ENCODE measurements around the gene EPGN.

The EPGN gene, protein sequence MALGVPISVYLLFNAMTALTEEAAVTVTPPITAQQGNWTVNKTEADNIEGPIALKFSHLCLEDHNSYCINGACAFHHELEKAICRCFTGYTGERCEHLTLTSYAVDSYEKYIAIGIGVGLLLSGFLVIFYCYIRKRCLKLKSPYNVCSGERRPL

DNA sequence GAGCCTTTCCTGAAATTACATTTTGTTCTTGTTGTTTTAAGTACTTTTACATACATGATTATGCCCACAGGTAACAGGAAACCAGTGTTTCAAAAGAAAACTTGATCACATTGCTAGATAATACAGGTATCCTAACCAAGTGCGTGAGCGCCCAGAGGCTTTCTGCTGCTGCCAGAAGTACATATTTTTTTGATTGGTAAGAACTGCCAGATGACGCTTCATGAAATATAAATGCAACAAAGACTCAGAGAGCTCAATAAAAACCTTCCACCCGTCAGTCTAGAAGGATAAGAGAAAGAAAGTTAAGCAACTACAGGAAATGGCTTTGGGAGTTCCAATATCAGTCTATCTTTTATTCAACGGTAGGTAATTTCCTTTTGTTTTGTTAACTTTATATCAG lies at the start of gene EPGN:
Gene EPGN, plus strand, starts transcription at position 256 of the 400 bp plus-strand sequence. Its CDS starts 64 bp downstream, at position 320.
- no peak for DNase-seq

DNA sequence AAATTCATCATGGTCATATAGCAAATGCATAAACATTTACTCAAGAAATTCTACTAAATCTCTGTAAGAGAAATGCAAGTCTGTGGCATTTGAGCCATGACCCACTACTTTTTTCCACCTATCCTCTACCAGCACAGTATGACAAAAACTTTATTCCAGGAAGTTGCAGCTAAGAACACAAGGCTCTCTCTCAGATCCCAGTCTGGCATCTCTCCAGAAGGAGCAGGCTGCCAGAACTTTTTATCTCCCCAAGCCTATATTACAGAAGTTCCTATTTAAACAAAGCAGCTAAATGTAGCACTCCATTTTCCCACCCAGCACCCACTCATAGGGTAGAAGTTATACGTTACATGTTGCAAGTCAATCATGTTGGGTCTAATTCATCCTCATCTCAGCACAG lies 49.3 kb upstream of the EPGN start:
- DNase-seq: no peak

DNA sequence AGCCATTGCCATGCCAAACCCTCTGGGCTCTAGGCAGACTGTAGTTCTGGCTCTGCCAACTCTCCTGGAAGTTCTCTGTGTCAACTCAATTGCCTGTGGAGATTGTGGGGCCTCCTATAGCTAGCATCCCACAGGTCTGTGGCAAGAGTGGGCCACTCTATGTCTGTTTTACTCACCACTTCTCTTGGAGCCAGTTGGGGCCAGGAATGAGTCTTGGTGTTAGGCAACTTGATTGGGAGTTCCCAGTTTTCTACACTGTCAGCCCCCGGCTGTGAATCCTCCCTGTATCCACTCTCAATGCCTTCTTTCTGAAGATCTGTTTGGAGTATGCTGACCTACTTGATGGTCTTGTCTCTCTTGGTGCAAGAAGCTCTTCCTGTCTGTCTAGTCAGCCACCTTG lies 48.2 kb upstream of the EPGN start:
- DNase-seq: no peak

DNA sequence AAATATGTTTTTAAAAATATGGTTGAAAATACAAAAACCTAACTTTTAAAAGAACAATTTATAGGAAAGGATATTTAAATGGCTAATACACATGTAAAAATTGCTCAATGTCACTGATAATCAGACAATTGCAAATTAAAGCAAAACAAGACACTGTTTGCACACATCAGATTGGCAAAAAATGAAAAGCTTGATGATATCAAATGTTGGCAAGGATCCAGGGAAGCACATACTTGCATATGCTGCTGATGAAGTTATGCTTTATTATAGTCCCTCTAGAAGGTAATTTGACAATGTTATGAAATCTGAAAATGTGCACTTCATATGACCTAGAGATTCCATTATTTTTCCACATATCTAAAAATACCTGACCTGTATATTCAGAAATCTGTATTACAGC lies 45.7 kb upstream of the EPGN start:
- DNase-seq: peak; percentile 46

DNA sequence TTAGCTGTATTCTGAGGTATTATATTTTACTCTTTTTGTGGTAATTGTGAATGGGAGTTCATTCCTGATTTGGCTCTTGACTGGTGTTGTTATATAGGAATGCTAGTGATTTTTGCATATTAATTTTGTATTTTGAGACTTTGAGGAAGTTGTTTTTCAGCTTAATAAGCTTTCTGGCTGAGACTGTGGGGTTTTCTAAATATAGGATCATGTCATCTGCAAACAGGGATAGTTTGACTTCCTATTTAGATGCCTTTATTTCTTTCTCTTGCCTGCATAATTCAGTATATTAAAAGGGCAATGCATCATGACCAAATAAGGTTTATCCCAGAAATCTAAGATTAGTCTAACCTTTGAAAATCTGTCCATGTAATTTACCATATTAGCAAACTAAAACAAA lies 44.7 kb upstream of the EPGN start:
- no peak for DNase-seq

DNA sequence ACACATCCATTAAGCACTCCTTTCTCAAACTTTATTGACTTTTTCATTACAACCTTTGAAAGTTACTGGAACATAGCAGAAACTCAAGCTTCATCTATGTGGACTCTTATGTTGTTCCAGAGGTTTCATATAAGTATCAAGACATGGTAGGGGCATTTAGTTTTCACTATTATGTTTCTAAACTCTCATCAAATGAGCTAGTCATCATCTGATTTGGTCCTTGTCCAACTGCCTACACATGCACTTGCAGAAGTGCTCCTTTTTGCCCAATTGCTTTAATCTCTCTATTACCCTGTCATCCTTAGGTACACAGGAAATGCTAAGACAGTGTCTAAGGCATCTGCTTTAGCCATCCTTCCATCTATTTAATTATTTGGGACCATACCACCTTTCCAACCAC lies 42.2 kb upstream of the EPGN start:
- DNase-seq: no peak

DNA sequence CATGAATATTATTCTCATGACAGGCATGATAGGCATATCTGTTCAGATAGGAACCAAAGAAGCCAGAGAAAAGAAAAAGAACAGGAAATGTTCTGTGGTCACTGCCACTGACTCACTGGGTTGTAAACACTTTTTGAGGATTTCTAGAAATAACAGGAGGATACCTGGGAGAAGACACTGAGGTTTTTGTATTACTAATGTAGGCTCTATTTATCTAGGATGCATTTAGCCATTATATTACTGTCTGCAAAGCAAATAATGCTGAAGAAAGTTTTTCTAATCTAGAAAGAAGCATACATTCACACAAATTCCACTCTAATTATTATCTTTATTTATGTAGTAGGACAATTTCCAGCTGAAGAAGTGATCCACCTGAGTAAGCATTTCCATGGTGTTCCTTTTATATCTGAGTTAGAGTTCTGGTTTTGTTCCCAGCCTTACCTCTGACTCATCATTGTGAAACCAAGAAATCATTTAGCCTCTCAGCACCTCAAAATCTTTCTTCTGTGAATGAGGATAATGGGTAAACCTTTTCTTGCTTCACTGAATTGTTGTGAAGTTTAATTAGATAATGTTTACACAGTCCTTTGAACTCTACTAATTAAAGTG lies 40.2 kb upstream of the EPGN start:
- DNase-seq: peak; percentile 29

DNA sequence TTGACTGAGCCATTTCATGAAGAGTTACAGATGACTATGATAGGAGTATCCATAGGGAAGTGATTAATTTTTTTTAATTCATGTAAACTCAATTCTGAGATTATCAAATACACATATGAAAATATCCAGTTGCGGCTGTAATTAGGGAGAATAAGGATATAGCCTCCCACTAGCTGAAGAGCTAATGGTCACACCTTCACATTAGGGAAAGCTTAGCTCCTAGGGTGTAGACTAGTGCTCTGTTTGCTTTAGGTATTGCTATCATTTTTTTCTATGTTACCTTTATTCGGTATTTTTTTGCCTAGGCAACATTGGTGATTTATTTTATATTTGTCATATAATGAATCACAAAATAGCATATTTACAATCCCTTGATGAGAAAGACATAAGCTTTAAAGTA lies 39.6 kb upstream of the EPGN start:
- DNase-seq: no peak

DNA sequence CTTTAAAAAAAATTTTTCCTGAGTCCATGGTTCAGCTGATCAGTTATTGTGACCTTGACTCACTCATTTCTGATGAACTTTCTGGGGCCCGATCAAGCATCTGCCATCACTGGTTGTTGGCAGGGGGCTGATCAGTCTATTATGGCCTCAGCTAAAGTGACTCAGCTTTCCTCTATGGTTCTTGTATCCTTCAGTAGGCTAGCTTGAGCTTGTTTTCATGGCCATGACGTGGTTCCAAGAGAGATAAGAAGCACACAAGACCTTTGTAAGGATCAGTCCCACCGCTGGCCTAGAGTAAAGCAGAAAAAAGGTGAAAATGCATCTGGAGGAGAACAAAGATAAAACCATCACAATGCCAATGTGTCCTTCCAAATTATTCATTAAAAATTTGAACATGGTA lies 29.8 kb upstream of the EPGN start:
- DNase-seq: no peak

DNA sequence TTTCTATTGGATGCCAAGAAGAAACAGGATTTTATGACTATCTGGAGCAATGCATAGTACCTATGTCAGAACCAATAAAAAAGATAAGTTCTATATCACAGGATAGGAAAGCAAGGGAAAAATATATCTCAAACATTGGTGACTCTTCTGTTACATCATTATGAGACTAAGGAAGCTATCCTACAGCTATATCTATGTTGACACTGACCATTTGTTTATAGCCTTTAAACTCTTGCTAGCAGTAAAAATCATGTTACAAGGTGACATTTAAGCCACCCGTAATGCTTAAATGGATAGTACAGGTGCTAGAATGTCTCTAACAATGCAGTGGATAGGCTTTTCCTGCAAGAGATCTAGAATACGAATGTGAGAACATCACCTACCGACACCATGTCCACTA lies 28.6 kb upstream of the EPGN start:
- no peak for DNase-seq

DNA sequence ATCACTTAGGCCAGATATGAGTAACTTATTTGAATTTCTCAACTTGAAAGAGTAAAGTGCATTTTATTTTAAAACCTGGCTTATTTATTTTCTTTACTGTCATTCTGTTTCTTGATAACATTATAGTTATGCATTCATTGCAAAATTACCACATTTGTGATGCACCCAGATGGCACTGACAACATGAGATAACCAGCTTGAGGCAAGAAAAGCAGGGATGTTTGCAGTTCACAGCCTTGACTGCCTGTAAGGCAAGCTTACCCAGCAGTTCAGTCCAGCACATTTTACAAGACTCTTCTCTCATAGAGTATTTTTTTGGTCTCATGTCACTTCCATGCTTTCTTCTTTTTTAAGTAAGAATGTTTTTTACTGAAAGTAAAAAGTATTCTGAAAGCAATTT lies 25.3 kb upstream of the EPGN start:
- DNase-seq: no peak

DNA sequence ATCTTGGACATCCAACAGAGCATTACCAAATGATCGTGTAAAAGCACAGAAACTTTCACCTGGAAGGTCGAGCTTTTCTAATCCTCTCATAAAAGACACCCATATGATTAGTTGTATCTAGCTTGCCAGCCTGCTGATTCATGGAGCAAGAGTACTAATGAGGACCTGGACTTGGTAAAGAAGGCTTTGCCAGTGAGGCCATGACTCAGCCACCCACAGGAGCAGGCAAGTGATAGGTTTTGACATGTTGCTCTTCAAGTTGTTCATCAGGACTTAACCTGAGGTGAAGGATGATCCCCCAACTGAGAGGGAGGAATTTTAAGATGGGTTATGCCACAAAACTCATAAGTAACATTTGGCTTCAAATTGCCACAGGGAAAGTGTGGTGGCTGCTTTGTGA lies 24.7 kb upstream of the EPGN start:
- peak; percentile 6 for DNase-seq

DNA sequence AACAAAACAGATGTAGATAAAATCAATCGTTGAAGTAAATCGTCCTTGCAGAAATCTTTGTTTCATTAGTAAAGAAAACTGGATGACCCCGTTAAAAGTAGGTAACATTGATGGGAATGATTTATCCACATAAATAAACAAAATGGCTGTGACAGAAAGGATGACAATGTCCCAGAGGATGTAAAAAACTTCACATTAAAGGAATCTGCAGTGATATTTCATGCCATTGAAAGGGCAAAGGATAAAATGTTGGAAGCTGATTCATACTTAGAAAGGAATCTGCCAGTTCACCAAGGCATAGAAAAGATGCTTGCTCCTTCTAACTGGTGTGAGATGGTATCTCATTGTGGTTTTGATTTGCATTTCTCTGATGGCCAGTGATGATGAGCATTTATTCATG lies 24.2 kb upstream of the EPGN start:
- no peak for DNase-seq

DNA sequence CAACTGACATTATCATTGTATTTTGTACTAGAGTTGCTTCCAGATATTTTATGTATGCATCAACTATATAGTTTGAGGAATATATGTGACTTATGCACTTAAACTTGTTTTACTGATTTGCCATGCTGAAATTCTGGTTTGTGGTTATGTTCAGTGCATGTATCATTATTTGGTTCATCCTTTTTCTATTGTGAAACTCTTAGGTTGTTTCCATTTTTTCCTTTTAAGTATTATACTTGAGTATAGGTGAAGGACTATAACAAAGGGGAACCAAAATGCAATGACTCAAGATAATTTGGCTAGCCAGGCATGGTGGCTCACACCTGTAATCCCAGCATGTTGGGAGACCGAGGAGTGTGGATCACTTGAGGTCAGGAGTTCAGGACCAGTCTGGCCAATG lies 21.1 kb upstream of the EPGN start:
- DNase-seq: no peak

DNA sequence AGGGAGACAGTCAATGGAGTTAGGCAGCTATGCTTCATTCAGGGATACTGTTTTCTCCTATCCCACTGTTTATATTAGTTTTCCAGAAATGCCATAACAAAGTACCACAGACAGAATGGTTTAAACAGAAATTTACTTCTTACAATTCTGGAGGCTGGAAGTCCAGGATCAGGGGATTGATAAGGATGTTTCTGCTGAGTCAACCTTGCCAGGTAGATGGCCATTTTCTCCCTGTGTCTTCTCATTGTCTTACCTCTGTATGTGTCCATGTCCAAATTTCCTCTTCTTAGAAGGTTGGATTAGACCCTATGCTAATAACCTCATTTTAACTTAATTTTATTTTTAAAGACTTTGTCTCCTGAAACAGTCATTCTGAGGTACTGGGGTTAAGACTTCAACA lies 20.5 kb upstream of the EPGN start:
- DNase-seq: no peak

DNA sequence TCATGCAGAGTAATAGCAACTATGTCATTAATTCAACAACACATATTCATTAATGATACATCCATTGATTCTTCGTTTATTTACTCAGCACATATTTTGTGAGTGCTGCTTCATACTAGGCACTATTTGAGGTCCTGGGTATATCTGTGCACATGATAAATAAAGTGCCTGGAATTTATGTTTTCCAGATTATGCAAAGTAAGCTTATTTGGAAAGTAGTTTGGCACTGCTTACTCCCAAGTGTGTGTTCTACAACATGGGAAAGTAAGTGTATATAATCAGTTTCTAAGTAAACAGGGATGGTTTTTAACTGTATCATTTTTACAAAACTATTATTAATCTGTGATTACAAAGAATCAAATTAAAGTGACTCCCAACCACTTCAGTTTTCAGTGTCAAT lies 16.8 kb upstream of the EPGN start:
- no peak for DNase-seq

DNA sequence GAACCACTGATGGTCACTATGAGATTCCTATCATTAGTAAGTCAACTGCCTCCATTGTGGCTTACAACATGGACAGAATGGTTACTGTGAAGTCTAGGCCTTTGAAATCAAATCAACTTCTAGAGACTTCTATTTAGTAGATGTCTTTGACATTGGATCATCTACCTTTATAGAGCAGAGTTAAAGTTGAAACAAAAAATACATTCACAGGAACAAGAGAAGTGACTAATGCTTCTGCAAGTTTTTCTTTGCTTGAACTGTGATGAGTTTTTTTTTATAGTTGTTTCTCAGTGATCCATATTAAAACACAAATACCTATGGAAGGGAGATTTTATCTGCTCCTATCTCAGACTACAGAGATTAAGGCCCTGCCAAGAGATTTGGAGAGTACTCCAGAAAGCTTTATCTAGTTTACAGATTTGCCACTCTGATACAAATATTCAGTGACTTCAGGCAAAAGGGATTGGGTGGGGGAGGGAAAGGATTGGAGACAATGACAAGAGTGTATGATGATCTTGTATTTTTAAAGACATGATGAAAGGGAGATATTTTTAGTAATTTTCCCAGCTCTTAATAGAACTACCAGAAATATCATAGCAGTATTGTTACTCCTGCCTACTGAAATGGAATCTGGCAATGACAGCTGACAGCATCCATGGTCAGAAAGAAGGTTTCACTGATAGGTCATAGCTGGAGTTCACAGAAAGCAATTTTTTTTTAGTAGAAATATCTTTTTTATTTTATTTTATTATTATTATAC lies 16.0 kb upstream of the EPGN start:
- DNase-seq: peak; percentile 8

DNA sequence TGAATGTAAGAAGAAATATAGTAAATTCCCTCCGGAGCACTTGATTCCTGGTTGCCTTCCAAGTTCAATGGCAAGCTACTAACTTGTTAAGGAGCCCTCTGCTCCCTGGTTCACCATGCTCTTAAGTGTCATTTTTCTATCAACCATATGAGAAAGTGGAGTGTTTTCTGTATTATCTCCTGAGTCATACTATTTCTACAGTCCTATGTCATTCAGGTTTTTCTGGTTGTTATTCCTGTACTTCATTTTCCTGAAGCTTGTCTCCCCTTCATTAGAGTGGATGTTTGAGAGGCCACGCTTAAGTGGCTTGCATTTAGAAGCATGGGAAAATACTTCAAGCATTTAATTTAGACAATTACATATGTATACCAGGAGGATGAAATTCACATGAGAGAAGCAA lies 14.7 kb upstream of the EPGN start:
- DNase-seq: peak; percentile 88

DNA sequence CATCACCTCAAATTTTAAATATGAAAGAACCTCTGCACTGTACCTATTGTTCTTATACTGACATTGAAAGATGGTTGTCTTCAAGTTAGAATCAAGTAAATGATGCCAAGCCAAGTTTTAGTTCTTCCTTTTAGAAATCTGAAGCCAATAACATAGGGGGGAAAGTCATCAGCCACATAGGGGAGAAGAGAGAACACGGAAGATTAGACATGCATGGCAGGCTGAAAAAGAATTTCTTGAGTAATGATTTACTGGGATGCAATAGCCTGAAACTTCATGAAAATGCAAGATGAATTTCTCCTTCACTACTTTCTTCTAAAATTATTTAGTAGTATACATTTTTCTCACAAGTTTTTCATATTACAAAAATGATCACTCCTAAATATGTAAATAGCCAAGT lies 13.6 kb upstream of the EPGN start:
- no peak for DNase-seq

DNA sequence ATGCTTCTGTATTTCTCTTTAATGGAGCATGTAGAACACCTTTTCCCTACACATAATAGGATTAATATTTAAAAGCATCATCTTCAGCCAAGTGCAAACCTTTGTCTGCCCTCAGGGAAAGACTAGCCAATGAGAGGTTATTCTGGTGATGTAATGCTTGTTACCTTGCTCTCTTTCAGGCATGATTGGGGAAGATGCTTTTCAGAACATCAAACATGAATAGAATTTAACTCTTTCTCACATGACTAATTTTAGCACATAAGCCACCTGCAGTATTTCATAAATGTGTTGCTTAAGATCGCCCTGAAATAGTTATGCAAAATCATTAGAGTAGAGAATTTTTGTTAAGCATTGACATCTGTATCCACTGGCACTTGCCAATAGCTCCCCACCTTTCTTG lies 10.7 kb upstream of the EPGN start:
- no peak for DNase-seq

DNA sequence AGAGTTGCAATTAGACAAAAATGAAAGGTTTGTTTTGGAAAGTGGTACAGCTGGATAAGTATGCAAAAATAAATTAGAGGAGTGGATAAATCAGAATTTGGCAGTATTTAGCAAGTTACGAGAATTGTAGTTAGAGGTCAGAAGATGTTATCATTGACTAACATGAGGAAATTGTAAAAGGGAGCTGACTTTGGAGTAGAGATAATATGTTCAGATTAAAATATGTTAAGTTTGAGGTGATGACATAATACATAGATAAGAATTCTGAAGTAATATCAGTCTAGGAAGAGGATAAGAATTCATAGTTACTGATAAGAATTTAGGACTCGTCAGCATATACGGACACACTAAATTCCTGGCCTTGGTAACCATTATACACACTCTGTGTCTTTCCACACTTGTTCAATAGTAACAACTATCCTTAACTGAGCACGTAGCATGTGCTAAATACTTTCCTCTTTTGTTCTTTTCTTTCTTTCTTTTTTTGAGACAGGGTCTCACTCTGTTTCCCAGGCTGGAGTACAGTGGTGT lies 4.1 kb upstream of the EPGN start:
- no peak for DNase-seq

DNA sequence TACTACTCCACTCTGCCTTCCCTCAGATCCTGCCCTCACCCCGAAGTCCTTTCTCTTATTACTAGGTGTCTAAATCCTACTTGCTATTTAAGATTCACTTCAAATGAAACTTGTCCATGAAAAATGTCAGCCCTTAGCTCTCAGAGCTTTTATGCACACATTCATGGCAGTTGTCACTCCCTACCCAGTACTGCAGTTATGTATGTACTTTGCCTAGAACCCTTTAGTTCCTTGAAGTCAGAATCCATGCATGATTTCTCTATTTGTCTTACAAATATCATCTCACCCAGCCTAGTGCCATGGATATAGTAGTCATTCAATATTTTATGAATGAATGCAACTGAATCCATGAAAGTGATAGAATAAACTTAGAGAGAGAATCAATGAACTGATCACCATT lies 3.3 kb upstream of the EPGN start:
- DNase-seq: no peak

DNA sequence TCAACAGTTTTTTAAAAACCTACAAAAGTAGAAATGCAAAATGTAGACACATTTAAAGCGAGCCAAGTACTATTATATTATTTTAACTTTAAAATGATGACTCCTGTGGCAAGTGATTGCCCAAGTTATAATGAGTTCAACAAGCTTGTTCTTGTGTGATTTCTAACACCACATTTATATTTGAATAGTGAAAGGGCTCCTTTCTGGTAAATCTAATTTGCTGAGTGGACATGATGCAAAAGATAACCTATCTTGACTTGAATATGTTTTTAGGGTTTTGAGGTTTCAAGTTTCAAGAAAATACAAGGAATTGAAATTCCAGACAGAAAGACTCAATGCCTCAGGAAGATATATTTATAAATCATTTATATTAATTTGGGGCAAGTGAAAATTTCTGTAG lies 1.1 kb upstream of the EPGN start:
- no peak for DNase-seq

DNA sequence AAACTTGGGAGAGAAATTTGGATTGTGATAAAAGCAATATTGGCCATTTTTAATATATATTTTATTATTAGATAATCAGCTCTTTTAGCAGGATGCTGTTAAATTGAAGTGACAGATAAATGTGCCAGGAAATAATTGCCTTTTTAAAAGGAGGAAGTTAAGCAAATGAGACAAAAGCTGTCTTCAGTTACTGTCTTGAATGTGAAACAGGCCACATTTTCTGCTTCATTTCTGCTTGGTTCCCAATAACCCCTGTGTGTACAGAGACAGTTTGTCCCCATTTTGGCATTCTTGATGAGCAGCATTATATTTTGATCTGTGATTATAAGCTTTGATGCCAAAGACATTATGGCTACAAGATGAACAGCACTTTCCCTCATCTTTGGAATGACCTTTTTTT lies 953 bp downstream of the EPGN start:
- no peak for DNase-seq

All from DMS53 (cell line).